GM18867 (cell line): ENCODE results near the gene PXYLP1.

Experiments
- ATAC-seq: cut with Tn5 transposase; IDR thresholded peaks from one replicate; pipeline ENCODE4 v1.9.1; 2021; ENCODE audit warnings: mild to moderate bottlenecking, moderate library complexity; ENCODE audit not compliant: unreplicated experiment

PXYLP1 gene

GRCh38 chr3:141316851-141317250 lies 85.2 kb downstream of the PXYLP1 start:
- ATAC-seq: no peak

- no peak for ATAC-seq
Measured at GRCh38 chr3:141320399-141321108, 88.9 kb downstream of the PXYLP1 start.

- ATAC-seq: no peak
Measured at GRCh38 chr3:141321109-141321497, 89.5 kb downstream of the PXYLP1 start.

- no peak for ATAC-seq
Measured at GRCh38 chr3:141323936-141324704, 92.5 kb downstream of the PXYLP1 start.

- no peak for ATAC-seq
Measured at GRCh38 chr3:141326123-141326522, 94.5 kb downstream of the PXYLP1 start.

- ATAC-seq: no peak
Measured at GRCh38 chr3:141326626-141327025, 95.0 kb downstream of the PXYLP1 start.

- peak; percentile 79 for ATAC-seq
Measured at GRCh38 chr3:141328286-141329166, 96.9 kb downstream of the PXYLP1 start.

GRCh38 chr3:141330235-141330634 lies 98.6 kb downstream of the PXYLP1 start:
- ATAC-seq: no peak

GRCh38 chr3:141330718-141331376 lies 99.2 kb downstream of the PXYLP1 start:
- no peak for ATAC-seq

GRCh38 chr3:141331377-141332318 lies 100.0 kb downstream of the PXYLP1 start:
- ATAC-seq: no peak

GRCh38 chr3:141332416-141332815 lies 100.8 kb downstream of the PXYLP1 start:
- ATAC-seq: no peak

- no peak for ATAC-seq
Measured at GRCh38 chr3:141333836-141334626, 102.4 kb downstream of the PXYLP1 start.

- ATAC-seq: no peak
Measured at GRCh38 chr3:141334627-141335250, 103.1 kb downstream of the PXYLP1 start.

GRCh38 chr3:141335531-141336061 lies 104.0 kb downstream of the PXYLP1 start:
- no peak for ATAC-seq

GRCh38 chr3:141336672-141337522 lies 105.3 kb downstream of the PXYLP1 start:
- ATAC-seq: peak; percentile 91

GRCh38 chr3:141337523-141337854 lies 105.9 kb downstream of the PXYLP1 start:
- ATAC-seq: no peak

- no peak for ATAC-seq
Measured at GRCh38 chr3:141337991-141338390, 106.4 kb downstream of the PXYLP1 start.
